Kidney (tissue), 14 donors: Measurements from ENCODE around the gene ASB6. TPM values are rescaled to one million over a fixed set of nuclear protein-coding genes. Genes with fewer than 3 reads are reported as not detected.

ENCODE experiments used
- DNase-seq, 5 donors: peaks; one replicate each; pipeline ENCODE4 v3.0.0-alpha.2; 2013 to 2020
- FAIRE-seq: peaks from 2 replicates; lab custom pipeline; 2012; peaks lifted over from hg19 to GRCh38; lab: Jason Lieb, UNC
- H3K27ac ChIP-seq, 2 donors: one replicate each; pipeline ENCODE4 v1.7.0; 2013; ENCODE audit warnings: low read depth in 2 of 2, low read length in 2 of 2, inconsistent platforms in 1 of 2
- H3K27me3 ChIP-seq: one replicate; pipeline ENCODE4 v1.7.1; 2013; ENCODE audit warnings: low read length, inconsistent platforms; ENCODE audit not compliant: control insufficient read depth, insufficient read depth
- H3K36me3 ChIP-seq, 3 donors: one replicate each; pipeline versions ENCODE4 v1.7.0 to v1.7.1; 2013; ENCODE audit warnings: low read length in 3 of 3, control low read depth in 1 of 3, inconsistent platforms in 1 of 3; ENCODE audit not compliant: insufficient read depth in 3 of 3, control insufficient read depth in 2 of 3
- H3K4me1 ChIP-seq, 3 donors: one replicate each; pipeline versions ENCODE4 v1.7.0 to v1.7.1; 2013; ENCODE audit warnings: low read length in 3 of 3, inconsistent platforms in 1 of 3, low read depth in 1 of 3; ENCODE audit not compliant: control insufficient read depth in 2 of 3, insufficient read depth in 2 of 3
- H3K4me3 ChIP-seq, 3 donors: one replicate each; pipeline versions ENCODE4 v1.7.0 to v1.8.1; 2013; ENCODE audit warnings: low read length in 3 of 3, control low read depth in 1 of 3, inconsistent platforms in 1 of 3
- H3K9ac ChIP-seq, 3 donors: one replicate each; pipeline versions ENCODE4 v1.7.0 to v1.7.1; 2013; ENCODE audit warnings: low read length in 3 of 3, control low read depth in 1 of 3, inconsistent platforms in 1 of 3
- H3K9me3 ChIP-seq, 3 donors: one replicate each; pipeline versions ENCODE4 v1.7.0 to v1.7.1; 2013; ENCODE audit warnings: low read length in 3 of 3, control low read depth in 1 of 3, inconsistent platforms in 1 of 3; ENCODE audit not compliant: control insufficient read depth in 2 of 3, insufficient read depth in 1 of 3
- CTCF ChIP-seq: IDR thresholded peaks from 3 replicates; pipeline ENCODE4 v1.5.1; 2012; ENCODE audit warnings: mild to moderate bottlenecking, moderate library complexity, borderline replicate concordance; ENCODE audit not compliant: insufficient read depth; ENCODE audit errors: extremely low read depth
- intact Hi-C: fragments of 100-400 bp; cut with DNase I; formaldehyde crosslinking; loops from one replicate; pipeline ENCODE4 v1.11.1; 2022
- polyA plus RNA-seq: library from polyadenylated mRNA; stranded (reverse); fragments of 350-450 nt; fragmentation: Illumina TruSeq; extraction: RNeasy Lipid Tissue Mini Kit (QIAGEN cat#74804); gene quantifications from one replicate; pipeline ENCODE4 v1.2.3, GENCODE V29; 2014; ENCODE audit warnings: low read depth, low replicate concordance; ENCODE audit not compliant: insufficient read depth
- total RNA-seq: library from RNA; stranded (reverse); fragmentation: NEBNext Ultra II Directional; extraction: Animal tissue kit (Norgen Biotek cat#: 25700); gene quantifications from one replicate; pipeline ENCODE4 v1.2.1, GENCODE V29; 2021
- donor health status: control.
- donor health status: control.
- donor health status: control.
- donor health status: control.
- donor health status: control.
- donor health status: DM: yes; HTN: yes; CAD: no.
- donor health status: Normal renal cell carcinoma (clear cell type).

Gene ASB6
- total and polyA plus RNA-seq, 2 donors from 2014 or later = 18.1 to 22.5 TPM

- FAIRE-seq (no peak), DNase-seq (no peak)
- Histone ChIP-seq H3K27me3 (no peaks in the 10 kb centered on the region), H3K27ac (no peak overlapping the region), H3K36me3 (no peaks in the 10 kb centered on the region), H3K9me3 (no peaks in the 10 kb centered on the region), H3K4me1 (no peaks in the 10 kb centered on the region), H3K4me3 (no peak overlapping the region), H3K9ac (no peak overlapping the region)
- intact Hi-C loops = no loop called here
- TF ChIP-seq CTCF = no peak
Measured at GRCh38 chr9:129676975-129677374, 35.0 kb upstream of the ASB6 start.

DNA sequence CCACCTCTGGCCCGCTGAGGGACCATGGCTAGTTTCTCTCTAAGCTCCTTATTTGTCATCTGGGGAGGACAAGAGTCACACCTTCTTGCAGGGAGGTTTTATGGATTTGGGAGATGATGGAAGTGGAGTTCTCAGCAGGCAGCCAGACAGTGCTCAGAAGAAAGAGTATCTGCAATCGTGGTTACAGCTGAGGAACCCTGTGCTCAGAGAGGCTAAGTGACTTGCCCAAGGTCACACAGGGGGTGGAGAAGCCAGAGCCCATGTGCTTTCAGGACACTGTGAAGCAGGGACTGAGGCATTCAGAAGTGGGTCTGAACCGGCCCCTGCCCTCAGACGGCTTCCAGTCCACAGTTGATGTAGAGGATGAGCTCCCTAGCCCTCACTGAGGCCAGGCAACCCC lies 34.3 kb upstream of the ASB6 start:
- intact Hi-C loops = no loop called here
- FAIRE-seq (no peak), DNase-seq (no peak)
- H3K27me3 ChIP-seq = no peaks in the 10 kb centered on the region
- H3K4me1 ChIP-seq = no peaks in the 10 kb centered on the region
- no peak overlapping the region for H3K4me3 ChIP-seq
- H3K36me3 ChIP-seq = no peaks in the 10 kb centered on the region
- H3K9me3 ChIP-seq = no peaks in the 10 kb centered on the region
- TF ChIP-seq CTCF = no peak
- no peak overlapping the region for H3K27ac ChIP-seq
- H3K9ac ChIP-seq = no peak overlapping the region

- H3K9ac ChIP-seq = no peak overlapping the region
- DNase-seq (peak in 3 of 5 donors; percentile 27 to 61 (median 52)), FAIRE-seq (no peak)
- H3K27me3 ChIP-seq = no peaks in the 10 kb centered on the region
- H3K27ac ChIP-seq = no peak overlapping the region
- H3K4me3 ChIP-seq = no peak overlapping the region
- intact Hi-C loops = no loop called here
- no peaks in the 10 kb centered on the region for H3K4me1 ChIP-seq
- H3K36me3 ChIP-seq = no peaks in the 10 kb centered on the region
- no peaks in the 10 kb centered on the region for H3K9me3 ChIP-seq
- TF ChIP-seq CTCF = no peak
Measured at GRCh38 chr9:129675620-129676019, 33.7 kb upstream of the ASB6 start.

- H3K9me3 ChIP-seq = no peaks in the 10 kb centered on the region
- TF ChIP-seq CTCF = no peak
- intact Hi-C loops = no loop called here
Measured at GRCh38 chr9:129674229-129674628, 32.3 kb upstream of the ASB6 start.

More at GRCh38 chr9:129674229-129674628, 32.3 kb upstream of the ASB6 start:
- no peaks in the 10 kb centered on the region for H3K36me3 ChIP-seq
- DNase-seq = no peak
- no peak overlapping the region for H3K27ac ChIP-seq
- H3K27me3 ChIP-seq = no peaks in the 10 kb centered on the region
- no peak overlapping the region for H3K9ac ChIP-seq
- no peak for FAIRE-seq
- no peak overlapping the region for H3K4me3 ChIP-seq
- no peaks in the 10 kb centered on the region for H3K4me1 ChIP-seq
